B cell (primary cell): Measurements from ENCODE around the gene GPR78.

Experiments
- CTCF ChIP-seq: fragments of 200-600 bp; IDR thresholded peaks from one replicate; pipeline ENCODE4 v1.8.0; 2022; ENCODE audit warnings: antibody characterized with exemption, mild to moderate bottlenecking
- EZH2 ChIP-seq: IDR thresholded peaks from 2 replicates; pipeline ENCODE4 v1.6.1; 2012; ENCODE audit warnings: borderline replicate concordance, low read depth, mild to moderate bottlenecking, moderate library complexity, low read length; ENCODE audit not compliant: insufficient read depth, poor library complexity, severe bottlenecking

- TF ChIP-seq EZH2 = no peak
- TF ChIP-seq CTCF = no peak
Measured at GRCh38 chr4:8609824-8610350, 29.7 kb downstream of the GPR78 start.
